SK-N-MC (cell line): ENCODE measurements around the gene ARHGAP9.
A peak's percentile ranks its signal among the peaks of the same experiment; 100 is the strongest.
"Not testable (repeated sequence)": the region's sequence is repeated elsewhere in the genome, so short reads cannot be mapped to it uniquely, and the experiment has no call there.

Source experiments
- DNase-seq: peaks from one replicate; pipeline ENCODE4 v3.0.0-alpha.2; 2011; ENCODE audit warnings: low read depth, low spot score
- H3K27ac ChIP-seq: fragments of 200-600 bp; sonication (generic); 2 replicates; pipeline ENCODE4 v1.5.1; 2016; ENCODE audit warnings: mixed run types
- H3K36me3 ChIP-seq: fragments of 200-600 bp; sonication (generic); 2 replicates; pipeline ENCODE4 v1.6.1; 2017; ENCODE audit warnings: antibody characterized with exemption, low read length, mixed read lengths; ENCODE audit not compliant: insufficient read depth
- H3K4me3 ChIP-seq: fragments of 200-600 bp; sonication (generic); 2 replicates; pipeline ENCODE4 v1.5.1; 2016
- H3K9ac ChIP-seq: fragments of 200-600 bp; sonication (generic); 2 replicates; pipeline ENCODE4 v1.8.0; 2017; ENCODE audit warnings: mixed run types, mixed read lengths; ENCODE audit not compliant: insufficient read length
- H3K9me3 ChIP-seq: fragments of 200-600 bp; sonication (generic); 2 replicates; pipeline ENCODE4 v1.6.1; 2017; ENCODE audit warnings: low read depth, mild to moderate bottlenecking, antibody characterized with exemption, low read length, moderate library complexity, mixed read lengths
- EZH2 ChIP-seq: fragments of 200-600 bp; sonication (generic); IDR thresholded peaks from one replicate; pipeline ENCODE4 v1.6.1; 2017; ENCODE audit warnings: antibody characterized with exemption
- FOXP2 ChIP-seq: optimal IDR thresholded peaks from 2 replicates; pipeline ENCODE3; 2011; ENCODE audit warnings: mild to moderate bottlenecking, moderate library complexity; ENCODE audit not compliant: insufficient read depth; ENCODE audit errors: extremely low read length, control extremely low read depth
- POLR2AphosphoS5 ChIP-seq: IDR thresholded peaks from 2 replicates; pipeline ENCODE4 v1.6.1; 2012; ENCODE audit warnings: mild to moderate bottlenecking, low read depth, low read length, borderline replicate concordance

Gene ARHGAP9

GRCh38 chr12:57430931-57431566 is 48.6 kb downstream of the ARHGAP9 start, which contains the start of gene R3HDM2:
Gene R3HDM2 (minus strand): TSS chr12:57431043. CDS start chr12:57310428, 120,615 bp downstream.
- H3K36me3 ChIP-seq, result no peaks in the 10 kb centered on the region
- H3K27ac ChIP-seq, result peak within 1 kb of the TSS; percentile 82
- TF ChIP-seq POLR2AphosphoS5, result peak; percentile 96
- no peak for TF ChIP-seq EZH2
- H3K9me3 ChIP-seq, result no peaks in the 10 kb centered on the region
- H3K4me3 ChIP-seq, result peak within 1 kb of the TSS; percentile 98
- peak; percentile 73 for DNase-seq
- H3K9ac ChIP-seq, result peak within 1 kb of the TSS; percentile 89

DNA sequence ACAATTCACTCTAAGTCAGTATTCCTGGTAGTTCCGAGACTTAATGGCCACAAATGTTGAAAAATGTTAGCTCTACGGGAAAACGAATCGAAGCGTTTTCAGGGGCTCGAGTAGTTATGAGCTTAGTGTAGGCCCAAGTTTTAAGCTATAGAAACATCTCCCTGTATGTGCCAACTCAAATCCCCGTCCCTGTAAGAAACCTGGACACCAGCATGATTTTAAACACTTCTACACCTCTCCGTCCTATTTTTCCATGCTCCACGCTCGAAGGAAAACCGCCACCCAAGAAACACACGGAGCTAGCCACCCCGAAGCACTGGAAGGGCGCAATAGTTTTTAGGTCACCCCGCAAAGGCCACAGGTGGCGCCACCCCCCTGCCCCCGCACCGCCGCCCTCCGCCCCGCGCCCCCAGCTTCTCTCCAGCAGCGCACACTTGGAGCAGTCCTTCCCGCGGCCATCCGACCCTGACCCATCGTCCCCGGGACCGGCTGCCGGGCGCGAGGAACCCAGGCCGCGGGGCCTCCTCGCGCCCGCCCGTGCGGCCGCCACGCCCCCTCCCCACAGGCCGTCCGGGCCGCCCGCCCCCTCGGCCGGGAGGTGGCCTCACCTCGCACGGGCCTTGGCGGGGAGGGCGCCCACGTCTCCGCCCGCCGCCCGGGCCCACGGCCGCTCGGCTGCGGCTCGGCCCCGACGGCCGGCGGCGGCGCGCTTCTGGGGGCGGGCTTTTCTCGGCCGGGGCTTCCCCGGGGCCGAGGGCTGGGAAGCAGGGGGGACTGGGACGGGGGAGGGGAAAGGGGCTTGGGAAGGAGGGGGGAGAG is 49.3 kb downstream of the ARHGAP9 start:
- TF ChIP-seq POLR2AphosphoS5 (no peak), FOXP2 (no peak), EZH2 (no peak)
- H3K4me3 ChIP-seq, result peak overlapping the region; percentile 98
- no peak for DNase-seq
- peak overlapping the region; percentile 82 for H3K27ac ChIP-seq
- no peaks in the 10 kb centered on the region; the same call in 1 of the 2 replicates for H3K36me3 ChIP-seq
- H3K9ac ChIP-seq, result peak overlapping the region; percentile 89
- H3K9me3 ChIP-seq, result no peaks in the 10 kb centered on the region

- DNase-seq, result no peak
Measured at GRCh38 chr12:57429473-57430111, 50.1 kb downstream of the ARHGAP9 start.

DNA sequence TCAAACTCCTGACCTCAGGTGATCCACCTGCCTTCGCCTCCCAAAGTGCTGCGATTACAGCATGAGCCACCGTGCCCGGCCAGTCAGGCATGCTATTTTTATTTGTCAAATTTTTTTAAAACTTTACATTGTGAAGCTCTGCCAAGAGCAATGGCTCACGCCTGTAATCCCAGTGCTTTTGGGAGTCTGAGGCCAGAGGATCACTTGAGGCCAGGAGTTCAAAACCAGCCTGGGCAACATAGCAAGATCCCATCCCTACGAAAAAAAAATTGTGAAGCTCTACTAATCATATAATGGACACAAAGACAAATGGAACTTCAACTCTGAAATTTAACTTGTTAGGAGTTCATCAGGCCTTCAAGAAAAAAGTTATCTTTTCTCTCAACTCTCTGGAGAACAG is 50.7 kb downstream of the ARHGAP9 start:
- no peak for DNase-seq
- no peak for TF ChIP-seq FOXP2
- no peak for TF ChIP-seq POLR2AphosphoS5
- TF ChIP-seq EZH2, result no peak
- H3K4me3 ChIP-seq, result peak overlapping the region; percentile 98
- peaks cover 5% of the 10 kb centered on the region; the same call in 1 of the 2 replicates for H3K36me3 ChIP-seq
- no peaks in the 10 kb centered on the region for H3K9me3 ChIP-seq
- peak overlapping the region; percentile 82 for H3K27ac ChIP-seq
- H3K9ac ChIP-seq, result peak overlapping the region; percentile 89

More at GRCh38 chr12:57429473-57430111, 50.1 kb downstream of the ARHGAP9 start:
- TF ChIP-seq EZH2 (no peak), FOXP2 (no peak), POLR2AphosphoS5 (no peak)
- Histone ChIP-seq H3K36me3 (peaks cover under 1% of the 10 kb centered on the region; the same call in 1 of the 2 replicates), H3K27ac (peak overlapping the region; percentile 82), H3K9ac (peak overlapping the region; percentile 89), H3K4me3 (peak overlapping the region; percentile 98), H3K9me3 (no peaks in the 10 kb centered on the region)

DNA sequence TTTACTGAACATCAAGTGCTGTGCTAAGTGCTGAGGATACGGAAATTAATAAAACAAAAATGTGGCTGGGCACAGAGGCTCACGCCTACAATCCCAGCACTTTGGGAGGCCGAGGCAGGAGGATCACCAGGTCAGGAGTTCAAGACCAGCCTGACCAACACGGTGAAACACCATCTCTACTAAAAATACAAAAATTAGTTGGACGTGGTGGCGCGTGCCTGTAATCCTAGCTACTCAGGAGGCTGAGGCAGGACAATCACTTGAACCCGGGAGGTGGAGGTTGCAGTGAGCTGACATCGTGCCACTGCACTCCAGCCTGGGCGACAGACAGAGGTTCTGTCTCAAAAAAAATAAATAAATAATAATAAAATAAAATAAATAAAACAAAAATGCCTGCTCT is 52.7 kb downstream of the ARHGAP9 start:
- not testable (repeated sequence) for H3K9ac ChIP-seq, H3K4me3 ChIP-seq, DNase-seq, H3K27ac ChIP-seq, H3K9me3 ChIP-seq
- peaks cover 13% of the 10 kb centered on the region for H3K36me3 ChIP-seq
